Activated CD4-positive, alpha-beta memory T cell treated with anti-CD3 and anti-CD28 coated beads for 36 hours (primary cell): Measurements from ENCODE around the gene RELA. TPM values are rescaled to one million over a fixed set of nuclear protein-coding genes. Genes with fewer than 3 reads are reported as not detected.

Experiments
- CTCF ChIA-PET: fragments of 350-600 bp; sonication (Branson Sonifier 250); formaldehyde crosslinking; loops from one replicate; lab custom pipeline; 2021; ENCODE audit warnings: antibody characterized with exemption, inconsistent platforms; lab: Charles Lee
- POLR2A ChIA-PET: fragments of 350-600 bp; sonication (Branson Sonifier 250); formaldehyde crosslinking; loops from one replicate; lab custom pipeline; 2021; ENCODE audit warnings: antibody characterized with exemption; lab: Charles Lee
- DNase-seq: peaks from one replicate; pipeline ENCODE4 v3.0.0-alpha.2; 2020
- H3K27ac Mint-ChIP-seq: one replicate; pipeline ENCODE4 v1.8.0; 2021; ENCODE audit warnings: mixed read lengths
- H3K27me3 Mint-ChIP-seq: one replicate; pipeline ENCODE4 v1.8.0; 2021; ENCODE audit warnings: mixed read lengths
- H3K36me3 Mint-ChIP-seq: one replicate; pipeline ENCODE4 v1.8.0; 2021; ENCODE audit warnings: mixed read lengths
- H3K4me1 Mint-ChIP-seq: one replicate; pipeline ENCODE4 v1.8.0; 2021; ENCODE audit warnings: low read depth, mixed read lengths
- H3K4me3 Mint-ChIP-seq: one replicate; pipeline ENCODE4 v1.8.0; 2021; ENCODE audit warnings: mild to moderate bottlenecking, mixed read lengths
- H3K9me3 Mint-ChIP-seq: one replicate; pipeline ENCODE4 v1.8.0; 2021; ENCODE audit warnings: mixed read lengths
- intact Hi-C: fragments of 100-400 bp; cut with micrococcal nuclease; formaldehyde crosslinking; loops from one replicate; pipeline ENCODE4 v1.15.1; 2023
- total RNA-seq, 2 experiments: library from RNA; stranded (reverse); gene quantifications; one replicate each; pipeline ENCODE4 v1.2.3, GENCODE V29; 2021

The RELA gene
- total RNA-seq, 2 experiments from 2014 or later: 74.9 to 76.5 TPM

DNA sequence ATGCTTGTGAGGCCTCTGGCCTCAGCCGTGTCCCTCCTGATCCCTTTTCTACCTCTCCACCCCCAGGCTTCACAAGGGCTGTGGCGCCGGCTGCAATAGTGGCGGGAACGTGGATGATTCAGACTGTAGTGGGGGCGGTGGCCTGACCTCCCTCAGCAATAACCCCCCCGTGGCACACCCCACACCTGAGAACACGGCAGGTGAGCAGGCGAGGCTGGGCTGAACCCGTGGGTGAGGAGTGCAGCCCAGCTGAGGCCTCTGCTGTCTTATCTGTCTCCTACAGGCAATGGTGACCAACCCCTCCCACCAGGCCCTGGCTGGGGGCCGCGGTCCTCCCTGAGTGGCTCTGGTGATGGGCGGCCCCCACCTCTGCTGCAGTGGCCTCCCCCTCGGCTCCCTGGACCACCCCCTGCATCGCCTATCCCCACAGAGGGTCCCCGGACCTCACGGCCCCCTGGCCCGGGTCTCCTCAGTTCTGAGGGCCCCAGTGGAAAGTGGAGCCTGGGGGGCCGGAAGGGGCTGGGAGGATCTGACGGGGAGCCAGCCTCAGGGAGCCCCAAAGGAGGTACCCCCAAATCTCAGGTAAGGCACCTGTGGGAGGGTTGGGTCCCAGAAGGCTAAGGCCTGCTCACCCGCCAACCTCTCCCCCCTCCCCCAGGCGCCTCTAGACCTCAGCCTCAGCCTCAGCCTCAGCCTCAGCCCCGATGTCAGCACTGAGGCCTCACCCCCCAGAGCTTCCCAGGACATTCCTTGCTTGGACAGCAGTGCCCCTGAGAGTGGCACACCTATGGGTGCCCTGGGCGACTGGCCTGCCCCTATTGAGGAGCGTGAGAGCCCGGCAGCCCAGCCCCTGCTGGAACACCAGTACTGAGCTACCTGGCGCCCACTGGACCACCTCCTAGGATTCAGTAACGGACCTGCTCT lies 26.3 kb downstream of the RELA start:
- H3K36me3 Mint-ChIP-seq: peaks cover 35% of the 10 kb centered on the region
- no peak for DNase-seq
- H3K27ac Mint-ChIP-seq: peak overlapping the region; percentile 56
- CTCF ChIA-PET: interaction anchor here (1.2 to 3.2 kb wide), 2 partner anchors 10 to 16 kb away, joined by 3 to 11 read pairs; no protein-coding TSS in a partner anchor
- H3K9me3 Mint-ChIP-seq: no peaks in the 10 kb centered on the region
- POLR2A ChIA-PET: interaction anchor here (1.2 kb wide), 1 partner anchor 27 kb away, joined by 5 read pairs; no protein-coding TSS in a partner anchor
- peak overlapping the region; percentile 37 for H3K4me3 Mint-ChIP-seq
- intact Hi-C loops: no loop called here
- H3K4me1 Mint-ChIP-seq: peaks cover 31% of the 10 kb centered on the region
- no peaks in the 10 kb centered on the region for H3K27me3 Mint-ChIP-seq

DNA sequence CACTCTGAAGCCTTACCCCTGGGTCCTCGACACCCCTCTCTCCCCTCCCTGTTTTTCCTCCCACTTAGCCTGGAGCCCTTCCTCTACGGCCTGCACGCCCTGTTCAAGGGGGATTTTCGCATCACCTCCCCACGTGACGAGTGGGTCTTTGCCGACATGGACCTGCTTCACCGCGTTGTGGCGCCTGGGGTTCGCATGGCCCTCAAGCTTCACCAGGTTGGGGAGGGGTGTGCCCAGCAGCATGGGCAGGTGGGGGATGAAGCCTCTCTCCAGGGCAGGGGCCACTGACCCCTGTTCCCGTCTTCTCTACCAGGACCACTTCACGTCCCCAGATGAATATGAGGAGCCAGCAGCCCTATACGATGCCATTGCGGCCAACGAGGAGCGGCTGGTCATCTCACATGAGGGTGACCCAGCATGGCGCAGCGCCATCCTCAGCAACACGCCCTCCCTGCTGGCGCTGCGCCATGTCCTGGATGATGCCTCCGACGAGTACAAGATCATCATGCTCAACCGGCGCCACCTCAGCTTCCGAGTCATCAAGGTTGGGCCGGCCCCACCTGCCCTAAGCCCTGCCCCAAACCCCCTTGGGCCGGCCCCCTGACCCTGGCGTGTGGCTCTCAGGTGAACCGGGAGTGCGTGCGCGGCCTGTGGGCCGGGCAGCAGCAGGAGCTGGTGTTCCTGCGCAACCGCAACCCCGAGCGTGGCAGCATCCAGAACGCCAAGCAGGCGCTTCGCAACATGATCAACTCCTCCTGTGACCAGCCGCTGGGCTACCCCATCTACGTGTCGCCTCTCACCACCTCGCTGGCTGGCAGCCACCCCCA lies 27.6 kb downstream of the RELA start:
- DNase-seq: no peak
- H3K36me3 Mint-ChIP-seq: peaks cover 26% of the 10 kb centered on the region
- ChIA-PET CTCF (interaction anchor here (1.2 kb wide), 1 partner anchor 17 kb away, joined by 3 read pairs; no protein-coding TSS in a partner anchor), POLR2A (no interaction called here)
- no peak overlapping the region for H3K27ac Mint-ChIP-seq
- H3K4me1 Mint-ChIP-seq: peaks cover 23% of the 10 kb centered on the region
- no peaks in the 10 kb centered on the region for H3K9me3 Mint-ChIP-seq
- no peak overlapping the region for H3K4me3 Mint-ChIP-seq
- intact Hi-C loops: no loop called here
- H3K27me3 Mint-ChIP-seq: no peaks in the 10 kb centered on the region

DNA sequence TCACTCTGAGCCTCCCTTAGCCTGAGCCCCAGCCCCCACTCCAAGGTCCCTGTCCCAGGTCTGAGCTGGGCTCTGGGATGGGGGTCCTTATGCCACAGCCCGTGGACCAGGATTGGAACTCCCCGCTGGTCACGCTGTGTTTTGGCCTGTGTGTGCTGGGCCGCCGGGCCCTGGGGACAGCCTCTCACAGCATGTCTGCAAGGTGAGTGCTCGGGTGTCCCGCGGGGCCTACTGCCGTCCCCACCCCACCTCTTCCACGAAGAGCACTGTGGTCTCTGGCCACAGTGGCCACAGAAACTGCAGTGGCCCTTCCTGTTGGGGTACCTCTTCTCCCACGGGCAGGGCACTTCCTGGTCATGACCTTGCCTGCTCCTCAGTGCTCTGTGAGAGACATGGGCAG lies 28.3 kb downstream of the RELA start:
- intact Hi-C loops: no loop called here

DNA sequence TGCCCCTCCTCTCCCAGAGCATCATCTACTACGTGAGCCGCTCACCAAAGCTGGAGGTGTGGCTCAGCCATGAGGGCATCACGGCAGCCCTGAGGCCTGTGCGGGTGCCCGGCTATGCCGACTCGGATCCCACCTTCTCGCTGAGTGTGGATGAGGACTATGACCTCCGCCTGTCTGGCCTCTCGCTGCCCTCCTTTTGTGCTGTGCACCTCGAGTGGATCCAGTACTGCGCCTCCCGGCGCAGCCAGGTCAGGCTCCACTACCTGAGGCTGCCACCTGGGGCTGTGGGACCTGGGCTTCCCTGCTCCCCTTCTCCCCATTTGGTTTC lies 28.6 kb downstream of the RELA start:
- Mint-ChIP-seq H3K4me1 (peaks cover 17% of the 10 kb centered on the region), H3K27ac (no peak overlapping the region), H3K27me3 (no peaks in the 10 kb centered on the region), H3K9me3 (no peaks in the 10 kb centered on the region), H3K36me3 (peaks cover 23% of the 10 kb centered on the region), H3K4me3 (no peak overlapping the region)
- ChIA-PET POLR2A (interaction anchor here (1.0 to 1.8 kb wide), 2 partner anchors 11 to 18 kb away, joined by 3 to 8 read pairs; no protein-coding TSS in a partner anchor), CTCF (interaction anchor here (1.3 kb wide), 1 partner anchor 146 kb away, joined by 4 read pairs; no protein-coding TSS in a partner anchor)
- intact Hi-C loops: no loop called here
- DNase-seq: no peak

More for the DNA sequence above, 28.3 kb downstream of the RELA start:
- DNase-seq: no peak
- ChIA-PET CTCF (interaction anchor here (1.3 kb wide), 1 partner anchor 145 kb away, joined by 4 read pairs; no protein-coding TSS in a partner anchor), POLR2A (no interaction called here)
- H3K36me3 Mint-ChIP-seq: peaks cover 21% of the 10 kb centered on the region
- no peaks in the 10 kb centered on the region for H3K9me3 Mint-ChIP-seq
- H3K27me3 Mint-ChIP-seq: no peaks in the 10 kb centered on the region
- no peak overlapping the region for H3K4me3 Mint-ChIP-seq
- peaks cover 17% of the 10 kb centered on the region for H3K4me1 Mint-ChIP-seq
- no peak overlapping the region for H3K27ac Mint-ChIP-seq

DNA sequence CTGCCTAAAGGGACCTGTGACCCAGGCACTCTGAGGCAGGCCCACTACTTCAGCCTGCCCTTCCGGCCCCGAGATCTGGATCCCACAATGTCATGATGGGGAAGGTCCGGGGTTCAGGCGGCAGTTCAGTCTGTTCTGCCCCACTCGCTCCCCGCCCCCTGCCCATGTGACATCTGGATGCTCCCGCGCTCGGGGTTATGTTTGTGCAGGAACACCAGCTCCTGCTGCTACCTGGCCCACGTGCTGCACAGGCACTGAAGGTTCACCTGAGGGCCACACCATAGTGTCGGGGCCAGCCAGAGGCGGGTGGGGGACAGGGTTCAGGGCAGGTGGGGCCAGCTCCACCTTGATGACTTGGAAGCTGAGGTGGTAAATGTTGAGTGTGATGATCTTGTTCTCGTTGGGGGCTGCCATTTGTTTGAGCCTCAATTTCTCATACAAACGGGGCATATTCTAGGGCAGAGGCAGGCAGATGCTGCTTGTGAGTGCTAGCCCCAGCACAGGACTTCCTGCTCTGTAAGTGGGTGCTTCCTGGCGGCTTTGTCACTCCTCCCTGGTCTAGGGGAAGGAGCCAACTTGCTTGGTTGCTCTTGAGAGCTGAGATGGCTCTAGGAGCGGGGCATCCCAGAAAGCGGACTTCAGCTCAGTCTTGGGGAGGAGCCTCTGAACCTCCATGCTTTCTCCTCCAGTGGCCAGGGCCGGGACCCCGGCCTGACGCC lies 29.2 kb downstream of the RELA start:
- intact Hi-C loops: no loop called here
- ChIA-PET POLR2A (interaction anchor here (1.0 to 1.8 kb wide), 2 partner anchors 11 to 19 kb away, joined by 3 to 8 read pairs; no protein-coding TSS in a partner anchor), CTCF (interaction anchor here (1.0 to 1.3 kb wide), 4 partner anchors 9 to 251 kb away, joined by 3 to 4 read pairs (median 3); no protein-coding TSS in a partner anchor)
- no peaks in the 10 kb centered on the region for H3K27me3 Mint-ChIP-seq
- H3K4me1 Mint-ChIP-seq: peaks cover 14% of the 10 kb centered on the region
- DNase-seq: no peak
- peaks cover 20% of the 10 kb centered on the region for H3K36me3 Mint-ChIP-seq
- H3K9me3 Mint-ChIP-seq: no peaks in the 10 kb centered on the region
- no peak overlapping the region for H3K4me3 Mint-ChIP-seq
- peak overlapping the region; percentile 83 for H3K27ac Mint-ChIP-seq

DNA sequence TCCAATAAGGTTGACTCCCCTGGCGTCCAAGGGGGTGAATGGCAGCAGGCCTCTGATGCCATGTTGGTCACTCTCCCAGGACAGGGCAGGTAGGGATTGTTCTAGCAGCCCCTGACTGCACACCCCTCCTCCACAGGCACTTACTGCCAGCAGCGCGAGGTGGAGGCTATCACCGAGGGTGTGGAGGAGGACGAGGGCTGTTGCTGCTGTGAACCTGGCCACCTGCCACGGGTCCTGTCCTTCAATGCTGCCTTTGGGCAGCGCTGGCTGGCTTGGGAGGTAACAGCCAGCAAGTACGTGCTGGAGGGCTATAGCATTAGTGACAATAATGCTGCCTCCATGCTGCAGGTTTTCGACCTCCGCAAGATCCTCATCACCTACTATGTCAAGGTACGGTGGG lies 32.5 kb downstream of the RELA start:
- Mint-ChIP-seq H3K4me1 (peaks cover 7% of the 10 kb centered on the region), H3K27ac (no peak overlapping the region), H3K36me3 (peaks cover 29% of the 10 kb centered on the region), H3K27me3 (no peaks in the 10 kb centered on the region), H3K9me3 (no peaks in the 10 kb centered on the region), H3K4me3 (no peak overlapping the region)
- POLR2A ChIA-PET: no interaction called here
- intact Hi-C loops: no loop called here
- DNase-seq: no peak
- CTCF ChIA-PET: no interaction called here

DNA sequence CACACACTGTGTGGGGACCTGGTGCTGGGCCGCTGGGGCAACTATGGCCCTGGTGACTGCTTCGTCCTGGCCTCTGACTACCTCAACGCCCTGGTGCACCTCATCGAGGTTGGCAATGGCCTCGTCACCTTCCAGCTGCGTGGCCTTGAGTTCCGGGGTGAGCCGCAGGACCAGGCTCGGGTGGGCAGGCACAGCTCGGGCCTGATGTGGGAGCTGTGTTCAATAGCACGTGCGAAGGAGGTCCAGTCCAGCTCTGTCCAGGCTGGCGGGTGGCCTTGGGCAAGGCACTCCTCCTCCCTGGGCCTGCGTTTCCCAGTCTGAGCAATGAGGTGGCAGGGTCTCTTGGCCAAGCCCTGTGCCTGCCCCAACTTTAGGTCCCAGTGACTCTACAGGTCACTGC lies 33.1 kb downstream of the RELA start:
- no peak overlapping the region for H3K27ac Mint-ChIP-seq
- peaks cover 26% of the 10 kb centered on the region for H3K36me3 Mint-ChIP-seq
- DNase-seq: no peak
- ChIA-PET POLR2A (no interaction called here), CTCF (interaction anchor here (0.6 kb wide), 1 partner anchor 36 kb away, joined by 3 read pairs; no protein-coding TSS in a partner anchor)
- intact Hi-C loops: no loop called here
- H3K4me1 Mint-ChIP-seq: peaks cover 7% of the 10 kb centered on the region
- H3K4me3 Mint-ChIP-seq: no peak overlapping the region
- H3K9me3 Mint-ChIP-seq: no peaks in the 10 kb centered on the region
- H3K27me3 Mint-ChIP-seq: no peaks in the 10 kb centered on the region

DNA sequence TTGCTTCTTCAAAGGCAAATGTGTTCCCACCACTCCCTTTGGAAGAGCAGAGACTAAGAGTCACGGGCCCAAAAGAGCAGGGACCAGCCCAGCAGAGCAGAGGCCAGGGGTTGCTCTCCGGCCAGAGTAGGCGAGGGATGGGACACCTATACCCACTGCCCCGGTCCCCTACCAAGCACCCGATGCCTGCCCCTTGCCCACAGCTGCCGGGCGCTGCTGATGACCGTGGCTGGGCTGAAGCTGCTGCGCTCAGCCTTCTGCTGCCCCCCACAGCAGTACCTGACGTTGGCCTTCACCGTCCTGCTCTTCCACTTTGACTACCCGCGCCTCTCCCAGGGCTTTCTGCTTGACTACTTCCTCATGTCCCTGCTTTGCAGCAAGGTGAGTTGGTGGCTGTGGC lies 35.5 kb downstream of the RELA start:
- peaks cover 2% of the 10 kb centered on the region for H3K4me1 Mint-ChIP-seq
- peaks cover 30% of the 10 kb centered on the region for H3K36me3 Mint-ChIP-seq
- CTCF ChIA-PET: interaction anchor here (0.6 to 2.6 kb wide), 5 partner anchors 10 to 157 kb away, joined by 3 to 13 read pairs (median 8); partner anchors contain the start of gene SIPA1
- POLR2A ChIA-PET: interaction anchor here (1.2 kb wide), 2 partner anchors 26 to 50 kb away, joined by 3 read pairs; no protein-coding TSS in a partner anchor
- H3K9me3 Mint-ChIP-seq: no peaks in the 10 kb centered on the region
- intact Hi-C loops: no loop called here
- H3K27me3 Mint-ChIP-seq: no peaks in the 10 kb centered on the region
- no peak overlapping the region for H3K27ac Mint-ChIP-seq
- DNase-seq: no peak
- H3K4me3 Mint-ChIP-seq: no peak overlapping the region

DNA sequence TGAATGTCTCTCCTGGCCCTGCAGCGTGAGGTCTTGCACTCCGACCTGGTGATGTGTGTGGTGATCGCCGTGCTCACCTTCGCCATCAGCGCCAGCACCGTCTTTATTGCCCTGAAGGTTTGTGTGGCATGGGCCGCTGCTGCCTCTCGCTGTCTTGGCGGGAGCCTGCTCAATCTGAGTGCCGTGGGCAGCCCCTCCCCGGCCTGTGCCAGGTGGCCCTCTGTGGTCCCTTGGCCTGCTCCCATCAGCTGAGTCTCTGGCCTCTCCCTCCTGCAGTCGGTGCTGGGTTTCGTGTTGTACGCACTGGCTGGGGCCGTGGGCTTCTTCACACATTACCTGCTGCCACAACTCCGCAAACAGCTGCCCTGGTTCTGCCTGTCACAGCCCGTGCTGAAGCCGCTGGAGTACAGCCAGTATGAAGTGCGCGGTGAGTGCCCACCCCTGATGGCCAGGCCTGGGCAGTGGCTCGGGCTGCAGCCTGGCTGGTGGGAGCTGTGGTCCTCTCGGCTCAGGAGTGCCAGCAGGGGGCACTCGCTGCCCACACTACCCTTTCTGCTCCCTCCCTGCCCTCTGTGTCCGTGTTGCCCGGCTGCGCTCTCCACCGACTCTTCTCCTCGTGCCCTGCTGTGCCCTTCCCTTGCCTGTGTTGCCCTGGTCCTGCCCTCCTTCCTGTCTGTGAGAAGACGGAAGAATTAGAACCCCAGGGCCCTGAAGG lies 36.9 kb downstream of the RELA start:
- Mint-ChIP-seq H3K27me3 (no peaks in the 10 kb centered on the region), H3K27ac (peak overlapping the region; percentile 34), H3K4me1 (peaks cover 2% of the 10 kb centered on the region), H3K9me3 (no peaks in the 10 kb centered on the region), H3K4me3 (no peak overlapping the region), H3K36me3 (peaks cover 37% of the 10 kb centered on the region)
- intact Hi-C loops: no loop called here
- peak; percentile 67 for DNase-seq
- CTCF ChIA-PET: interaction anchor here (0.6 to 2.6 kb wide), 21 partner anchors 9 to 259 kb away, joined by 3 to 13 read pairs (median 4); partner anchors contain the start of genes FAM89B and SIPA1
- POLR2A ChIA-PET: interaction anchor here (0.8 to 1.3 kb wide), 4 partner anchors 9 to 37 kb away, joined by 3 to 5 read pairs (median 3); partner anchors contain the start of gene RELA

DNA sequence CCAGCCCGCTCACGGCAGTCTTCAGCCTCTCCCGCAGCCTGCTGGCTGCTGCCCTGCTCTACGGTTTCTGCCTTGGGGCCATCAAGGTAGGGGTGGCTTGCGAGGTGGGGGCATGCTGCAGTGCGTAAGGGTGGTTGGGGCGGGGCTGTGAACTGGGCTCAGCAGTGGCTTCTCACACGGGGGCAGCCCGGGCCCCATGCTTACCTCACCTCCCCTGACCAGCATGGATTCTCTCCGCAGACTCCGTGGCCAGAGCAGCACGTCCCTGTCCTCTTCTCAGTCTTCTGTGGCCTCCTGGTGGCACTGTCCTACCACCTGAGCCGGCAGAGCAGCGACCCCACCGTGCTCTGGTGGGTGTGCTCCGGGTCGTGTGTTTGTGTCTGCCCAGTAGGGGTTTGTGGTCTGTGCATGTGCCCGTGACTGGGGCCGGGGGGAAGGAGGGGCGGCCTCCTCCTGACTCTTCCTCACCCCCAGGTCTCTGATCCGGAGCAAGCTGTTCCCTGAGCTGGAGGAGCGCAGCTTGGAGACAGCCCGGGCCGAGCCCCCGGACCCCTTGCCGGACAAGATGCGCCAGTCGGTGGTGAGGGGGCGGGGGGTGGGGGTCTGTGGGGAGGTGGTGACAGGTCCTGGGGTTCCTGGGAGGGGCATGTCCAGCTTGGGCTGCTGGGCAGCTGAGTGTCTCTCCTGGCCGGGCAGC lies 37.6 kb downstream of the RELA start:
- no peak overlapping the region for H3K4me3 Mint-ChIP-seq
- intact Hi-C loops: no loop called here
- no peaks in the 10 kb centered on the region for H3K27me3 Mint-ChIP-seq
- no peak for DNase-seq
- ChIA-PET POLR2A (interaction anchor here (0.8 to 1.3 kb wide), 3 partner anchors 8 to 38 kb away, joined by 3 to 5 read pairs (median 3); partner anchors contain the start of gene RELA), CTCF (interaction anchor here (0.6 to 2.6 kb wide), 20 partner anchors 8 to 260 kb away, joined by 3 to 13 read pairs (median 4); partner anchors contain the start of genes FAM89B and SIPA1)
- H3K27ac Mint-ChIP-seq: no peak overlapping the region
- H3K4me1 Mint-ChIP-seq: peaks cover 2% of the 10 kb centered on the region
- H3K36me3 Mint-ChIP-seq: peaks cover 38% of the 10 kb centered on the region
- H3K9me3 Mint-ChIP-seq: no peaks in the 10 kb centered on the region
